BJ (cell line): ENCODE data around the gene USP34. TPM values are rescaled to one million over a fixed set of nuclear protein-coding genes. Genes with fewer than 3 reads are reported as not detected.

Experiments
- CTCF ChIA-PET: fragments of 350-600 bp; formaldehyde crosslinking; extraction: SDS; loops from one replicate; lab custom pipeline; 2021; ENCODE audit warnings: antibody characterized with exemption, inconsistent platforms; lab: Yijun Ruan, JAX
- POLR2A ChIA-PET: fragments of 300-600 bp; sonication (Branson Sonifier 250); formaldehyde crosslinking; extraction: SDS; loops from one replicate; lab custom pipeline; 2021; ENCODE audit warnings: antibody characterized with exemption; lab: Charles Lee
- DNase-seq: peaks from one replicate; pipeline ENCODE4 v3.0.0-alpha.2; 2011; ENCODE audit warnings: low read depth
- H3K27me3 ChIP-seq: 2 replicates; pipeline ENCODE4 v1.6.0; 2011; ENCODE audit warnings: low read length; ENCODE audit not compliant: control insufficient read depth, insufficient read depth
- H3K36me3 ChIP-seq: 2 replicates; pipeline ENCODE4 v1.5.1; 2011; ENCODE audit warnings: low read length; ENCODE audit not compliant: control insufficient read depth, insufficient read depth
- H3K4me3 ChIP-seq: 2 replicates; pipeline ENCODE4 v1.5.1; 2011; ENCODE audit warnings: low read depth, mild to moderate bottlenecking, control low read depth, low read length
- CTCF ChIP-seq: IDR thresholded peaks from 2 replicates; pipeline ENCODE4 v1.5.1; 2011; ENCODE audit warnings: low read depth, mild to moderate bottlenecking, control low read depth, inconsistent platforms, low read length, moderate library complexity; ENCODE audit not compliant: insufficient read depth
- polyA plus RNA-seq: library from polyadenylated mRNA; depleted of rRNA; stranded (reverse); fragments of >200 nt; gene quantifications from 2 replicates; pipeline ENCODE4 v1.2.3, GENCODE V29; 2011

USP34 gene
- polyA plus RNA-seq, 1 experiment = 32.2 TPM

- no peak for TF ChIP-seq CTCF
- CTCF ChIA-PET = no interaction called here
- peaks cover 3% of the 10 kb centered on the region; the same call in 1 of the 2 replicates for H3K36me3 ChIP-seq
- POLR2A ChIA-PET = interaction anchor here (0.6 kb wide), 1 partner anchor 12 kb away, joined by 3 read pairs; no protein-coding TSS in a partner anchor
- no peak for DNase-seq
- H3K4me3 ChIP-seq = no peak overlapping the region
- no peaks in the 10 kb centered on the region for H3K27me3 ChIP-seq
Measured at GRCh38 chr2:61233581-61233980, 237.3 kb downstream of the USP34 start.

GRCh38 chr2:61229936-61230335 is 241.0 kb downstream of the USP34 start:
- ChIA-PET CTCF (no interaction called here), POLR2A (no interaction called here)
- no peak overlapping the region for H3K4me3 ChIP-seq
- DNase-seq = no peak
- H3K27me3 ChIP-seq = no peaks in the 10 kb centered on the region
- H3K36me3 ChIP-seq = peaks cover 5% of the 10 kb centered on the region
- no peak for TF ChIP-seq CTCF

GRCh38 chr2:61222567-61222966 is 248.3 kb downstream of the USP34 start:
- POLR2A ChIA-PET = no interaction called here
- Histone ChIP-seq H3K27me3 (no peaks in the 10 kb centered on the region), H3K4me3 (no peak overlapping the region), H3K36me3 (peaks cover 6% of the 10 kb centered on the region)
- CTCF ChIA-PET = no interaction called here
- no peak for DNase-seq
- no peak for TF ChIP-seq CTCF

GRCh38 chr2:61221819-61222218 is 249.1 kb downstream of the USP34 start:
- no peak overlapping the region for H3K4me3 ChIP-seq
- no peak for TF ChIP-seq CTCF
- H3K27me3 ChIP-seq = no peaks in the 10 kb centered on the region
- no peak for DNase-seq
- POLR2A ChIA-PET = no interaction called here
- CTCF ChIA-PET = interaction anchor here (1.0 to 1.2 kb wide), 2 partner anchors 12 to 34 kb away, joined by 3 read pairs; no protein-coding TSS in a partner anchor
- H3K36me3 ChIP-seq = peaks cover 6% of the 10 kb centered on the region

- Histone ChIP-seq H3K27me3 (no peaks in the 10 kb centered on the region), H3K4me3 (no peak overlapping the region), H3K36me3 (peaks cover 3% of the 10 kb centered on the region)
- POLR2A ChIA-PET = interaction anchor here (0.5 kb wide), 1 partner anchor 13 kb away, joined by 3 read pairs; no protein-coding TSS in a partner anchor
- DNase-seq = peak; percentile 37
- CTCF ChIA-PET = no interaction called here
- no peak for TF ChIP-seq CTCF
Measured at GRCh38 chr2:61220768-61221167, 250.1 kb downstream of the USP34 start.
